ENCODE measurements around the gene DEFB116.
"Not testable (repeated sequence)": the region's sequence is repeated elsewhere in the genome, so short reads cannot be mapped to it uniquely, and the experiment has no call there.

- not testable (repeated sequence) for TF ChIP-seq POLR2A (IDR thresholded peaks at IDR 0.05; ENCODE audit: low read depth, low read length); CTCF (conservative IDR thresholded peaks at IDR 0.05; ENCODE audit: low read depth, low read length)
Measured at GRCh38 chr20:31284964-31285363, 23.4 kb downstream of the DEFB116 start.

Measured in IMR-90 (cell line).